ENCODE data around the gene ADAP1. TPM values are rescaled to one million over a fixed set of nuclear protein-coding genes. Genes with fewer than 3 reads are reported as not detected.

ADAP1 gene
- total RNA-seq, 1 experiment from 2014 or later = 3.1 TPM

- TF ChIP-seq, protein P1, sequence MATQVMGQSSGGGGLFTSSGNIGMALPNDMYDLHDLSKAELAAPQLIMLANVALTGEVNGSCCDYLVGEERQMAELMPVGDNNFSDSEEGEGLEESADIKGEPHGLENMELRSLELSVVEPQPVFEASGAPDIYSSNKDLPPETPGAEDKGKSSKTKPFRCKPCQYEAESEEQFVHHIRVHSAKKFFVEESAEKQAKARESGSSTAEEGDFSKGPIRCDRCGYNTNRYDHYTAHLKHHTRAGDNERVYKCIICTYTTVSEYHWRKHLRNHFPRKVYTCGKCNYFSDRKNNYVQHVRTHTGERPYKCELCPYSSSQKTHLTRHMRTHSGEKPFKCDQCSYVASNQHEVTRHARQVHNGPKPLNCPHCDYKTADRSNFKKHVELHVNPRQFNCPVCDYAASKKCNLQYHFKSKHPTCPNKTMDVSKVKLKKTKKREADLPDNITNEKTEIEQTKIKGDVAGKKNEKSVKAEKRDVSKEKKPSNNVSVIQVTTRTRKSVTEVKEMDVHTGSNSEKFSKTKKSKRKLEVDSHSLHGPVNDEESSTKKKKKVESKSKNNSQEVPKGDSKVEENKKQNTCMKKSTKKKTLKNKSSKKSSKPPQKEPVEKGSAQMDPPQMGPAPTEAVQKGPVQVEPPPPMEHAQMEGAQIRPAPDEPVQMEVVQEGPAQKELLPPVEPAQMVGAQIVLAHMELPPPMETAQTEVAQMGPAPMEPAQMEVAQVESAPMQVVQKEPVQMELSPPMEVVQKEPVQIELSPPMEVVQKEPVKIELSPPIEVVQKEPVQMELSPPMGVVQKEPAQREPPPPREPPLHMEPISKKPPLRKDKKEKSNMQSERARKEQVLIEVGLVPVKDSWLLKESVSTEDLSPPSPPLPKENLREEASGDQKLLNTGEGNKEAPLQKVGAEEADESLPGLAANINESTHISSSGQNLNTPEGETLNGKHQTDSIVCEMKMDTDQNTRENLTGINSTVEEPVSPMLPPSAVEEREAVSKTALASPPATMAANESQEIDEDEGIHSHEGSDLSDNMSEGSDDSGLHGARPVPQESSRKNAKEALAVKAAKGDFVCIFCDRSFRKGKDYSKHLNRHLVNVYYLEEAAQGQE (IDR thresholded peaks at IDR 0.05; ENCODE audit: insufficient read depth in 1 of 2, low read depth in 2 of 2, low read length in 1 of 2) = no peak
- no peak for TF ChIP-seq SIN3A (IDR thresholded peaks at IDR 0.05; ENCODE audit: borderline replicate concordance, insufficient read depth, low read depth, low read length)
- TF ChIP-seq TCF7L2 (IDR thresholded peaks at IDR 0.05; ENCODE audit: low read depth, low read length) = no peak
- TF ChIP-seq, protein P2, sequence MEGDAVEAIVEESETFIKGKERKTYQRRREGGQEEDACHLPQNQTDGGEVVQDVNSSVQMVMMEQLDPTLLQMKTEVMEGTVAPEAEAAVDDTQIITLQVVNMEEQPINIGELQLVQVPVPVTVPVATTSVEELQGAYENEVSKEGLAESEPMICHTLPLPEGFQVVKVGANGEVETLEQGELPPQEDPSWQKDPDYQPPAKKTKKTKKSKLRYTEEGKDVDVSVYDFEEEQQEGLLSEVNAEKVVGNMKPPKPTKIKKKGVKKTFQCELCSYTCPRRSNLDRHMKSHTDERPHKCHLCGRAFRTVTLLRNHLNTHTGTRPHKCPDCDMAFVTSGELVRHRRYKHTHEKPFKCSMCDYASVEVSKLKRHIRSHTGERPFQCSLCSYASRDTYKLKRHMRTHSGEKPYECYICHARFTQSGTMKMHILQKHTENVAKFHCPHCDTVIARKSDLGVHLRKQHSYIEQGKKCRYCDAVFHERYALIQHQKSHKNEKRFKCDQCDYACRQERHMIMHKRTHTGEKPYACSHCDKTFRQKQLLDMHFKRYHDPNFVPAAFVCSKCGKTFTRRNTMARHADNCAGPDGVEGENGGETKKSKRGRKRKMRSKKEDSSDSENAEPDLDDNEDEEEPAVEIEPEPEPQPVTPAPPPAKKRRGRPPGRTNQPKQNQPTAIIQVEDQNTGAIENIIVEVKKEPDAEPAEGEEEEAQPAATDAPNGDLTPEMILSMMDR (IDR thresholded peaks at IDR 0.05) = no peak
- TF ChIP-seq POLR2AphosphoS5 (IDR thresholded peaks at IDR 0.05; ENCODE audit: low read depth, low read length) = no peak
- intact Hi-C loops (cut with micrococcal nuclease; ENCODE audit: unreplicated experiment) = loop anchor here (5.0 kb wide), 1 partner anchor 85 kb away; no protein-coding TSS in a partner anchor
- no TSS peak for BruUV-seq (replicated peaks)
- ChIA-PET POLR2A (no interaction called here), CTCF (no interaction called here)
- Histone ChIP-seq H3K4me3 (ENCODE audit: low read depth in 2 of 2, low read length in 2 of 2) (no peak overlapping the region), H3K36me3 (ENCODE audit: control insufficient read depth, insufficient read depth, low read length) (peaks cover 9% of the 10 kb centered on the region), H3K27me3 (ENCODE audit: control insufficient read depth, insufficient read depth, low read length) (no peaks in the 10 kb centered on the region), H3K4me1 (ENCODE audit: control insufficient read depth, insufficient read depth, low read length) (peaks cover 12% of the 10 kb centered on the region), H3K27ac (ENCODE audit: low read length) (no peak overlapping the region), H3K9me3 (ENCODE audit: control insufficient read depth, insufficient read depth, low read depth, low read length) (no peaks in the 10 kb centered on the region)
- in situ Hi-C loops (cut with HindIII; ENCODE audit: low pct_unique_long_range_greater_than_20kb, low sequenced_read_pairs) = no loop called here
- DNase-seq (ENCODE audit: low read depth, low spot score) = no peak
- ATAC-seq = no peak
Measured at GRCh38 chr7:871900-872537, 82.5 kb downstream of the ADAP1 start.

GRCh38 chr7:869348-869747 lies 85.1 kb downstream of the ADAP1 start:
- in situ Hi-C loops (cut with HindIII; ENCODE audit: low pct_unique_long_range_greater_than_20kb, low sequenced_read_pairs) (no loop called here), intact Hi-C loops (cut with micrococcal nuclease; ENCODE audit: unreplicated experiment) (no loop called here)
- no peak overlapping the region for H3K27ac ChIP-seq (ENCODE audit: low read length)
- no peaks in the 10 kb centered on the region for H3K9me3 ChIP-seq (ENCODE audit: control insufficient read depth, insufficient read depth, low read depth, low read length)
- H3K4me1 ChIP-seq (ENCODE audit: control insufficient read depth, insufficient read depth, low read length) = peaks cover 8% of the 10 kb centered on the region
- no TSS peak for BruUV-seq (replicated peaks)
- H3K36me3 ChIP-seq (ENCODE audit: control insufficient read depth, insufficient read depth, low read length) = peaks cover 9% of the 10 kb centered on the region
- CTCF ChIA-PET = no interaction called here
- ATAC-seq = no peak
- no peak overlapping the region for H3K4me3 ChIP-seq (ENCODE audit: low read depth in 2 of 2, low read length in 2 of 2)
- TF ChIP-seq, protein P1 (IDR thresholded peaks at IDR 0.05; ENCODE audit: insufficient read depth in 1 of 2, low read depth in 2 of 2, low read length in 1 of 2) = no peak
- TF ChIP-seq SIN3A (IDR thresholded peaks at IDR 0.05; ENCODE audit: borderline replicate concordance, insufficient read depth, low read depth, low read length) (no peak), POLR2AphosphoS5 (IDR thresholded peaks at IDR 0.05; ENCODE audit: low read depth, low read length) (no peak), TCF7L2 (IDR thresholded peaks at IDR 0.05; ENCODE audit: low read depth, low read length) (no peak)
- TF ChIP-seq, protein P2 (IDR thresholded peaks at IDR 0.05) = no peak
- DNase-seq (ENCODE audit: low read depth, low spot score) = no peak
- H3K27me3 ChIP-seq (ENCODE audit: control insufficient read depth, insufficient read depth, low read length) = no peaks in the 10 kb centered on the region
- POLR2A ChIA-PET = no interaction called here
